HG02970 (cell line): ENCODE results near the gene KIAA1191.
"Not testable (repeated sequence)": the region's sequence is repeated elsewhere in the genome, so short reads cannot be mapped to it uniquely, and the experiment has no call there.

Experiments
- ATAC-seq: cut with Tn5 transposase; IDR thresholded peaks from one replicate; pipeline ENCODE4 v1.9.1; 2021; ENCODE audit warnings: mild to moderate bottlenecking, moderate library complexity, moderate number of reproducible peaks; ENCODE audit not compliant: unreplicated experiment, low FRiP score

The KIAA1191 gene

DNA sequence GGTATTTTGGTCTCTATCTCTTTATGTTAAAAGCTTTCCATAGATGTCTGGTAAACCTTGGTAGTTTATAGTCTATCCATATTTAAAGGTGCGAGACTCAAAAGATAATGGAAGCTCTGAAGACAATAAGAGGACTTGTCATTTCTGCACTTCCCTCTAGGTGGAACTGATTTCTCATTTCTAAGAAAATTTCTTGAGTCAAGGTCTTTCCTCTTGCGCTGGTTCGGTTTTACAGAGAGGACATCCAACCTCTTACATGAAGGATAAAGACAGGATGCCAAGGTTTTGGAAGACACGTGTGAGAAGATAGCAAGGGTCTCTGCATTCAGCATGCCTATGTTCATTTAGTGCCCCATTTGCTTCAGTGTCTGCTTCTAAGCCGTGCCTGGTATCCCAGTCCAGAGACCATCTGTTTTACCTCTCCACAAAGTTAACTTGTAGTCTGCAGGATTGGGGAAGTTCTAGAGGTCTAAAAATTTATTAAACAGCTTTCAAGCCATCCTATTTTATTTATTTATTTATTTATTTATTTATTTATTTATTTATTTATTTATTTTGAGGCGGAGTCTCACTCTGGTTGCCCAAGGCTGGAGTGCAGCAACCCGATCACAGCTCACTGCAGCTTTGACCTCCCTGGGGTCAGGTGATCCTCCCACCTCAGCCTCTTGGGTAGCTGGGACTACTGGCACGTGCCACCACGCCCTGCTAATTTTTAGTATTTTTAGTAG is 41.6 kb downstream of the KIAA1191 start:
- no peak for ATAC-seq

GRCh38 chr5:176317534-176318374 is 43.8 kb downstream of the KIAA1191 start:
- ATAC-seq = no peak

- not testable (repeated sequence) for ATAC-seq
Observed at GRCh38 chr5:176305356-176305755, 56.2 kb downstream of the KIAA1191 start.
